Activated CD8-positive, alpha-beta T cell treated with anti-CD3 and anti-CD28 coated beads for 36 hours (primary cell): ENCODE data around the gene DLG2. TPM values are rescaled to one million over a fixed set of nuclear protein-coding genes. Genes with fewer than 3 reads are reported as not detected.

Experiments
- ATAC-seq: fragments of 200-7000 bp; cut with Tn5 transposase; one replicate; pipeline ENCODE4 v1.10.0; 2021; ENCODE audit warnings: mild to moderate bottlenecking, moderate library complexity
- CTCF ChIA-PET: fragments of 350-600 bp; sonication (Branson Sonifier 250); formaldehyde crosslinking; loops from one replicate; lab custom pipeline; 2021; ENCODE audit warnings: antibody characterized with exemption; lab: Charles Lee
- POLR2A ChIA-PET: fragments of 350-600 bp; sonication (Branson Sonifier 250); formaldehyde crosslinking; loops from one replicate; lab custom pipeline; 2021; ENCODE audit warnings: antibody characterized with exemption; lab: Charles Lee
- DNase-seq: peaks from one replicate; pipeline ENCODE4 v3.0.0-alpha.2; 2020
- H3K27ac Mint-ChIP-seq: one replicate; pipeline ENCODE4 v1.8.0; 2021; ENCODE audit warnings: mild to moderate bottlenecking, mixed read lengths
- H3K27me3 Mint-ChIP-seq: one replicate; pipeline ENCODE4 v1.8.0; 2021; ENCODE audit warnings: mixed read lengths
- H3K36me3 Mint-ChIP-seq: one replicate; pipeline ENCODE4 v1.8.0; 2021; ENCODE audit warnings: low read depth, mixed read lengths
- H3K4me1 Mint-ChIP-seq: one replicate; pipeline ENCODE4 v1.8.0; 2021; ENCODE audit warnings: low read depth, mixed read lengths
- H3K4me3 Mint-ChIP-seq: one replicate; pipeline ENCODE4 v1.8.0; 2021; ENCODE audit warnings: mild to moderate bottlenecking, moderate library complexity, mixed read lengths
- H3K9me3 Mint-ChIP-seq: one replicate; pipeline ENCODE4 v1.8.0; 2021; ENCODE audit warnings: mixed read lengths
- intact Hi-C: fragments of 100-400 bp; cut with micrococcal nuclease; formaldehyde crosslinking; loops from one replicate; pipeline ENCODE4 v1.10.0; 2022
- total RNA-seq, 2 experiments: library from RNA; stranded (reverse); gene quantifications; one replicate each; pipeline ENCODE4 v1.2.3, GENCODE V29; 2021
- TF ChIP-seq, protein P1 (sequence below): fragments of 200-600 bp; IDR thresholded peaks from one replicate; pipeline ENCODE4 v1.8.0; 2022; ENCODE audit warnings: antibody characterized with exemption, mild to moderate bottlenecking

DLG2 gene
- total RNA-seq, 2 experiments from 2014 or later: 2.2 to 2.6 TPM

DNA sequence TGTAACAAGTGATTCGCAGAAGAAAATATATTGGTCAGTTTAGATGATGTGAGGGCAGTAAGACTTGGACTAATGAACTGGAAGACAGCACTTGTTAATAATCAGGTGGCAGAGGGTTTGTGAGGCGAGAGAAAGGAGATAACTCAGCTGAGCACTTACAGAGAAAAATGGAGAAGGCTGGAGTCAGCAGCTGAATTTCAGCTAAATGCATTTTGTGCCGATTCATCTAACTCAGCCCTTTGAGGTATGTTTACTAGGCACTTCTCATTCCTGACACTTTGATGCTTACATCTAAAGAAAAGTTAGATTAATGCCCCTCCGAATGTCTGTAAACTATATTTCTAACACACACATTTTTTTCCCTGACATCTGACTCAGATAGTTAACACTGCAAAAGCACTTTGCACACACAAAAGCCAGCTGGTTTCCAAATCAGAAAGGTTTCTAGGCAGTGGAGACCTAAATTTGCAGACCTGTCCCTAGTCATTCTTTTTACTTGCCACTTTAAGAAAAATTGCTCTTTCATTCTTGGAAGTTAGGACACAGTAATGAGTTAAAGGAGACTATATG is 1481.4 kb downstream of the DLG2 start:
- Mint-ChIP-seq H3K27me3 (no peaks in the 10 kb centered on the region), H3K4me1 (no peaks in the 10 kb centered on the region), H3K36me3 (no peaks in the 10 kb centered on the region), H3K27ac (no peak overlapping the region), H3K9me3 (peaks cover 8% of the 10 kb centered on the region), H3K4me3 (no peak overlapping the region)
- CTCF ChIA-PET: no interaction called here
- intact Hi-C loops: no loop called here
- ATAC-seq (no peak), DNase-seq (no peak)
- POLR2A ChIA-PET: no interaction called here
- TF ChIP-seq, protein P1, sequence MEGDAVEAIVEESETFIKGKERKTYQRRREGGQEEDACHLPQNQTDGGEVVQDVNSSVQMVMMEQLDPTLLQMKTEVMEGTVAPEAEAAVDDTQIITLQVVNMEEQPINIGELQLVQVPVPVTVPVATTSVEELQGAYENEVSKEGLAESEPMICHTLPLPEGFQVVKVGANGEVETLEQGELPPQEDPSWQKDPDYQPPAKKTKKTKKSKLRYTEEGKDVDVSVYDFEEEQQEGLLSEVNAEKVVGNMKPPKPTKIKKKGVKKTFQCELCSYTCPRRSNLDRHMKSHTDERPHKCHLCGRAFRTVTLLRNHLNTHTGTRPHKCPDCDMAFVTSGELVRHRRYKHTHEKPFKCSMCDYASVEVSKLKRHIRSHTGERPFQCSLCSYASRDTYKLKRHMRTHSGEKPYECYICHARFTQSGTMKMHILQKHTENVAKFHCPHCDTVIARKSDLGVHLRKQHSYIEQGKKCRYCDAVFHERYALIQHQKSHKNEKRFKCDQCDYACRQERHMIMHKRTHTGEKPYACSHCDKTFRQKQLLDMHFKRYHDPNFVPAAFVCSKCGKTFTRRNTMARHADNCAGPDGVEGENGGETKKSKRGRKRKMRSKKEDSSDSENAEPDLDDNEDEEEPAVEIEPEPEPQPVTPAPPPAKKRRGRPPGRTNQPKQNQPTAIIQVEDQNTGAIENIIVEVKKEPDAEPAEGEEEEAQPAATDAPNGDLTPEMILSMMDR: no peak

DNA sequence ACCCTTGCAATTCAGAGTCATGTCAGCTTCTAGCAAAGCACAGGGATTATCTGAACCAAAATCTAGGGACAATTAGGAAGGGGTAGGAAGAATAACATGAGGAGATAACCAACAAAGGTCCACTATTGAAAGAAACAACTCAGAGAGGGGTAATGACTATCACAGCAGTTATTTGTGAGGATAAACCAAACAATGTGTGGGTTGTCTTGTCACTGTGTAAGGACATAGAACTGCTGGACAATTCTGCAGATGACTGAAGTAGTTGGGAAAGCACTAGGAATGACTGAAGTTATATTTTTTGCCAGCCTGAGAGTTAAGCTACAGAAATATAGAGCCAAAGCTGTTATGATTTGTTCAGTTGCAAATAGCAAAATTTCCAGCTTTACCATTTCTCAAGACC is 1482.6 kb downstream of the DLG2 start:
- Mint-ChIP-seq H3K9me3 (peaks cover 7% of the 10 kb centered on the region), H3K4me3 (no peak overlapping the region), H3K36me3 (no peaks in the 10 kb centered on the region), H3K27me3 (no peaks in the 10 kb centered on the region), H3K4me1 (no peaks in the 10 kb centered on the region), H3K27ac (no peak overlapping the region)
- TF ChIP-seq, protein P1: no peak
- intact Hi-C loops: no loop called here
- ChIA-PET CTCF (no interaction called here), POLR2A (no interaction called here)
- ATAC-seq: no peak
- DNase-seq: no peak

- intact Hi-C loops: no loop called here
- Mint-ChIP-seq H3K4me3 (no peak overlapping the region), H3K4me1 (no peaks in the 10 kb centered on the region), H3K27ac (no peak overlapping the region), H3K9me3 (peaks cover 4% of the 10 kb centered on the region), H3K27me3 (no peaks in the 10 kb centered on the region), H3K36me3 (no peaks in the 10 kb centered on the region)
- DNase-seq (no peak), ATAC-seq (no peak)
- ChIA-PET POLR2A (no interaction called here), CTCF (no interaction called here)
- TF ChIP-seq, protein P1: no peak
Observed at GRCh38 chr11:84142411-84142810, 1484.7 kb downstream of the DLG2 start.

- intact Hi-C loops: no loop called here
- Mint-ChIP-seq H3K4me1 (no peaks in the 10 kb centered on the region), H3K27me3 (no peaks in the 10 kb centered on the region), H3K9me3 (peaks cover 6% of the 10 kb centered on the region), H3K27ac (no peak overlapping the region), H3K36me3 (no peaks in the 10 kb centered on the region), H3K4me3 (no peak overlapping the region)
- CTCF ChIA-PET: no interaction called here
- ATAC-seq: no peak
- TF ChIP-seq, protein P1: no peak
- DNase-seq: no peak
- POLR2A ChIA-PET: no interaction called here
Observed at GRCh38 chr11:84140386-84141169, 1486.6 kb downstream of the DLG2 start.

- H3K4me3 Mint-ChIP-seq: no peak overlapping the region
- H3K36me3 Mint-ChIP-seq: no peaks in the 10 kb centered on the region
- DNase-seq: no peak
- POLR2A ChIA-PET: no interaction called here
- no peak for ATAC-seq
- TF ChIP-seq, protein P1: no peak
- intact Hi-C loops: no loop called here
- no peaks in the 10 kb centered on the region for H3K27me3 Mint-ChIP-seq
- no peak overlapping the region for H3K27ac Mint-ChIP-seq
- no peaks in the 10 kb centered on the region for H3K4me1 Mint-ChIP-seq
- CTCF ChIA-PET: no interaction called here
- peaks cover 9% of the 10 kb centered on the region for H3K9me3 Mint-ChIP-seq
Observed at GRCh38 chr11:84137960-84138359, 1489.2 kb downstream of the DLG2 start.
